NCI-H2196 treated with DMSO at 0.1 percent for 48 hours (cell line): Measurements from ENCODE around the gene ERGIC3.
A peak's percentile ranks its signal among the peaks of the same experiment; 100 is the strongest.

Source experiments
- DNase-seq: peaks from one replicate; lab custom pipeline; 2025; ENCODE audit not compliant: unreplicated experiment; lab: John Stamatoyannopoulos, UW

The ERGIC3 gene

DNA sequence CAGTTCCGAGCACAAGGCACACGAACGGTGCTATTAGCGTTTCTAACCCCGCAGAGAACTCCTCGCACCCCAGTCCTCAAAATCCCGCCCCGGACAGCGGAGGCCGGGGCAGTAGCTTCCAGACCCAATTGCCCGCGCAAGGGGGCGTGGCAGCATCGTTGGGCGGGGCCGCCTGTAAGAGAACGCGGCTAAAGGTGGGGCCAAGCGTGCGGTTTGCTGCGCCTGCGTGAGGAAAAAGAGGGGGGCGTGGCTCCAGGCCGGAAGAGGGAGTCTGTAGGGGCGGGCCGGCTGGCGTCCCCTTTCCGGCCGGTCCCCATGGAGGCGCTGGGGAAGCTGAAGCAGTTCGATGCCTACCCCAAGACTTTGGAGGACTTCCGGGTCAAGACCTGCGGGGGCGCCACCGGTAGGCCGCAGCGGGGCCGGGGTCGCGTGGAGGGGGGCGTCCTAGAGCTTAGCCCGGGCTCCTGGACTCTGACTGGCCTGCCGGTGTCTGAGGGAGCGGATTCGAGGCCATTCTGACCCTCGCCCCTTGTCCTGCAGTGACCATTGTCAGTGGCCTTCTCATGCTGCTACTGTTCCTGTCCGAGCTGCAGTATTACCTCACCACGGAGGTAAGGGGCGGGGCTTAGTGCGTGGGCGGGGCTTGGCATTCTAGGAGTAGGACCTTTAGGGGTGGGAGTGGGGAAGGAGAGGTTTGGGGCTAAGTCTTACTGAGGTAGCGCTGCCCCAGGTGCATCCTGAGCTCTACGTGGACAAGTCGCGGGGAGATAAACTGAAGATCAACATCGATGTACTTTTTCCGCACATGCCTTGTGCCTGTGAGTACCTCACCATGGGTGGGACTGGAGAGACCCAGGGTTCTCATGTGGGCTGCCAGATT is at the start of gene ERGIC3:
TSS of gene ERGIC3 (plus strand) at position 296 of the 880 bp plus-strand sequence. CDS start at position 316, 20 bp downstream.
- peak; percentile 99 for DNase-seq

DNA sequence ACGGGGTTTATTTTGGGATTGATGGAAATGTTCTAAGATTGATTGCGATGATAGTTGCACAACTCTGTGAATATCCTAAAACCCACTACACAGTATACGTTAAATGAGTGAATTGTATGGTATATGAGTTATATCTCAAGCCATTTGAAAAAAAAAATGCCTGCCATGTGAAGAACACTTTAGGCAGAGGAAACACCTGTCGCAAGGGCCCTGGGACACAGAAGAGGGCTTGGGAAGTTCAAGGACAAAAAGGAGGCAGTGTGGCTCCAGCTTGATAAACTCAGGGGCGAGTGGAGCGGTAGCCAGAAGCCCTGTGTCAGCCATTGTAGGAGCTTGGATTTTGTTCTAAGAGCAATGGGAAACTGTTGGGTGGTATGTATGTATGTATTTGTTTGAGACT is 49.5 kb upstream of the ERGIC3 start:
- DNase-seq: no peak

DNA sequence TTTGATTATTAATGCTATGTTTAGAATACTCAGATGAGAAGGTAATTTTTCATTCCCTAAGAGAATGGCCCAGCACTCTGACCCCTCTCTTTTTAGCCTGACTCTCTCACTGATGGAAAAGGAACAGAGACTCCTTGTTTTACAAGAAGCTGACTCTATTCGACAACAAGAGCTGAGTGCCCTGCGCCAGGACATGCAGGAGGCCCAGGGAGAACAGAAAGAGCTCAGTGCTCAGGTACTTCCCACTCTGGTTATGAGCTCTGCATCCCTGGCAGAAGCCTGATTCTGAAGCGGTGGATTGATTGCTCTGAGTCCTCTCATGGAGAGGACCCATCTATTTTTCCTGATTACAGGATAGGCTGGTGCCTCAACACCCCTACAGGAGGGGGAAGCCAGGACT is 45.4 kb upstream of the ERGIC3 start:
- DNase-seq: no peak

GRCh38 chr20:35497320-35497719 is 44.6 kb upstream of the ERGIC3 start:
- no peak for DNase-seq

DNA sequence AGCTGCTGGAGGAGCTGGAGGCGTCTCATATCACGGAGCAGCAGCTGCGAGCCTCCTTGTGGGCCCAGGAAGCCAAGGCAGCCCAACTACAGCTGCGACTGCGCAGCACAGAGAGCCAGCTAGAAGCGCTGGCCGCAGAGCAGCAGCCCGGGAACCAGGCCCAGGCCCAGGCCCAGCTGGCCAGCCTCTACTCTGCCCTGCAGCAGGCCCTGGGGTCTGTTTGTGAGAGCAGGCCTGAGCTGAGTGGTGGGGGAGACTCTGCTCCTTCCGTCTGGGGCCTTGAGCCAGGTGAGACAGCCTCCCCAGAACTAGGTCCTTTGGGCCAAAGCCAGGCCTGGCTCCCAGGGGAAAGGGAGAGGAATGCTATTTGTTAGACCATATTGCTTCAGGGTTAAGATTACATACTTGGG is 44.1 kb upstream of the ERGIC3 start:
- no peak for DNase-seq

GRCh38 chr20:35499271-35499670 is 42.6 kb upstream of the ERGIC3 start:
- no peak for DNase-seq

- DNase-seq: no peak
These were observed 39.5 kb upstream of the ERGIC3 start for GRCh38 chr20:35502352-35502751.

- DNase-seq: no peak
These were observed 38.6 kb upstream of the ERGIC3 start for GRCh38 chr20:35503281-35503680.

GRCh38 chr20:35503841-35504561 is 37.9 kb upstream of the ERGIC3 start:
- peak; percentile 64 for DNase-seq

GRCh38 chr20:35504751-35505150 is 37.1 kb upstream of the ERGIC3 start:
- DNase-seq: no peak

- no peak for DNase-seq
These were observed 35.7 kb upstream of the ERGIC3 start for GRCh38 chr20:35506179-35506578.

DNA sequence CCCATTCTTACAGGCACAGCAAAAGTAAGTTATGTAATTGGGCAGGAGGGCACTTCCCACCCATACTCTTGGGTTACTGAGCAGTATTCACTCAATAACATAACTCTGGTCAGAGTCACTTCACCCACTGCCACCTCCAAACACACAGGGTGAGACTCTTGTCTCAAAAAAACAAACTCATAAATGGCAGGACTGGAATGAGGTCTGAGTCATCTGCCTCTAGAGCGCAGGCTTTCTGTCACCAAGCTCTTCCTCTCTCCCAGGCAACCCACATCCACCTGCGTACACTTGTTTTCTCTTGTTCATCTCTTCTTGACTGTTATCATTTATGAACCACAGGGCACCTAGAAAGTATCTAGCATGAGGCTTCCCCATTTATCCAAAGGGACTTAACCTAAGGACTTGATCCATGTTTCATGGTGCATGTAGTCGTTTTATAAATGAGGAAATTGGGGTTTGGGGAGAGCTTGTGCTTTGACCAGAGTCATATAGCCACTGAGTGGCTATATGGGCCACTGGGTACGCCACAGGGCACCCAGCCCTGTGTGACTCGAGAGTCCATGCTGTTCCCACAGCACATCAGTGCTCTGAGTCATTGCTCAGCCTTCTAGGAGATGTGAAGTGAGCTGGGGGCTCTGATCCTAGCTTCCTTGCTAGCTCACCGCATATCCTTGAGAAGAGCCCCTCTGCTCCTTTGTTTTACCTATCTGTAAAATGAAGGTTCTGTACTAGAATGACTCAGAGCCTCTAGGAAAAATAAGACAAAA is 34.8 kb upstream of the ERGIC3 start:
- no peak for DNase-seq

DNA sequence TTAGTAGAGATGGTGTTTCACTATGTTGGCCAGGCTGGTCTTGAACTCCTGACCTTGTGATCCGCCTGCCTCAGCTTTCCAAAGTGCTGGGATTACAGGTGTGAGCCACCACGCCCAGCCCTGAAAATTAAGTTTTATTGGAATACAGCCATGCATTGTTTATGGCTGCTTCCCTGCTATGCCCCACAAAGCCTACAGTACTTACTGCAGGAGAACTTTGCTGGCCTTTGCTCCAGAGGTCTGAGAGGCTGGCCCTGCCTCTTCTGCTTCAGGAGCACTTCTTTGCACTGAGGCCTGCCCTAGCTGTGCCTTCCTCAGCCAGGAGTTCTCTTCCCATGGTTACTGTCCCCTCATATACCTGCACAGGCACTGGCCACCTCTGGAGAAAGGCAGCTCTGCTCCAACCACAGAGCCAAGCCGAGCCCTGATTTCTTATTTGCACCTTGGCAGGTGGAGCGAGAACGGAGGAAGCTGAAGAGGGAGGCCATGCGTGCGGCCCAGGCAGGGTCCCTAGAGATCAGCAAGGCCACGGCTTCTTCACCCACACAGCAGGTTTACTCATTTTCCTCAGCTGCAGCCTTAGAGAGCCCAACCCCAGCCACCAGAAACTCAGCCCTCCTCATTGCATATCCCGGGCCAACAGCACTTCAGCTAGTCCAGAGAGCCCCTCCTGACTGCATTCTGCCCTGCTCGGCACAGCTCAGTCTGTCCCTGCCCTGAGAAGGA is 33.2 kb upstream of the ERGIC3 start:
- DNase-seq: no peak

DNA sequence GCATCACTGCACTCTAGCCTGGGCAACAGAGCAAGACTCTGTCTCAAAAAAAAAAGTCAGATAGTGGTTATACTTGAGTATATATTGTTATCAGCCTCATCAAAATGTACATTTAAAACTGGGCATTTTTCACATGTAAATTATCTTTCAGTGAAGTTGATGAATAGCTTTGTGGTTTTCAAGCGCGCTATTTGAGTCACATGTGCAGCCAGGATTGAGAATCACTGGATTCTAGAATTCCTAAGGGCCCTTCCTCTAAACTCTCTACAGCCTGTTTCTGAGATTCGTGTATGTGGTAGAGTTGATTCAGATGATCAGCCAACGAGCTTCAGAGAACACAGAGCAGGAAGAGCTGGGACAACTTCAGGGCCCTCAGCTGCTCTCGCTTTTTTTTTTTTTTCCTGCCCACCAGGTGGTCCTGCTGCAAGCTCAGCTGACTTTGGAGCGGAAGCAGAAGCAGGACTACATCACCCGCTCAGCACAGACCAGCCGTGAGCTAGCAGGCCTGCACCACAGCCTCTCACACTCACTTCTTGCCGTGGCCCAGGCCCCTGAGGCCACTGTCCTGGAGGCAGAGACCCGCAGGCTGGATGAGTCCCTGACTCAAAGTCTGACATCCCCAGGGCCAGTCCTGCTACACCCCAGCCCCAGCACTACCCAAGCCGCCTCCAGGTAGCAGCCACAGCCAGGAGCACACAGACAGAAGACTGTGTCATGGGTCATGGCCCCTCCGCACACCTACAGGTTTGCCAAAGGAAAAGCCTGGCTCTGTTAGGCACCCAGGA is 30.7 kb upstream of the ERGIC3 start:
- DNase-seq: no peak

GRCh38 chr20:35511814-35512420 is 30.0 kb upstream of the ERGIC3 start:
- DNase-seq: peak; percentile 51

GRCh38 chr20:35514371-35514932 is 27.4 kb upstream of the ERGIC3 start:
- no peak for DNase-seq

DNA sequence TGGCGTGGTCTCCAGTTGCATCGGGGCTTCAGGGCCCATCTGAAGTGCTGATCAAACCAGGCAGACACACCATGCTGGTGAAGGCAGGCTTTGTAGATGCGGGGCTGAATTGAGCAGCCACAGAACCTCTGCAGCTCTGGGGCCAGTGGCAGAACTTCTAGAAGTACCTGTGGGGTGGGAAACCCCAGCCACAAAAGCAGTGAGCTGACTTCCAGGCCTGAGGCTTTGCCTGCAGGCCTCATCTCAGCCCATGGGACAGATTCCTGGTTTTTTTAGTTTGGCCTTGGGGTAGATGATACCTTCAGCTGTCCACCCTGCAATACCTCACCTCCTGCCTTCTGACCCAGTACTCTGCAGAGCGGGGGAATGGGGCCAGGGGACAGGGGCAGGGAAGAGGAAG is 26.5 kb upstream of the ERGIC3 start:
- no peak for DNase-seq

- DNase-seq: peak; percentile 35
These were observed 25.8 kb upstream of the ERGIC3 start for GRCh38 chr20:35515949-35516645.

DNA sequence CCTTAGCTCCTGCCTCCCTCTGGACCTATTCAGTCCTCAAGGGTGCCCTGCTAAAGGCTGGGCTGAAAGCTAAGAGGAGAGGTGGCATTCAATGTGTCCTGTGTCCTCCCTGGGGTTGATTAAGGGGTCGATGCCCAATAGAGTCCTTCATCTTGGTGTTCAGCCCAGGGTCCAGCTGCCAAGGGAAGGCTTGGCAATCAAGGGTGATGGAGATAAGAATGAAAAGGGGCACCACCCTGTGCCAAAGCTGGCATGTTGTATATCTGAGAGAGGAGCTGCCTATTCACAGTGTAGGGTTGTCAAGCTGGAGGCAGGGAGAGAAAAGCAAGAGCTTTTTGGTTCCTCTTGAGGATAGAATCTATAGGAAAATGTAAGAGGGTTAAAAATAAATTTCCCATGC is 24.8 kb upstream of the ERGIC3 start:
- peak; percentile 21 for DNase-seq
